Measurements from ENCODE around the gene SIN3B. TPM values are rescaled to one million over a fixed set of nuclear protein-coding genes. Genes with fewer than 3 reads are reported as not detected.
A peak's percentile ranks its signal among the peaks of the same experiment; 100 is the strongest.

SIN3B gene
- total and polyA plus RNA-seq, 2 donors from 2014 or later, result 12.2 to 62.0 TPM

DNA sequence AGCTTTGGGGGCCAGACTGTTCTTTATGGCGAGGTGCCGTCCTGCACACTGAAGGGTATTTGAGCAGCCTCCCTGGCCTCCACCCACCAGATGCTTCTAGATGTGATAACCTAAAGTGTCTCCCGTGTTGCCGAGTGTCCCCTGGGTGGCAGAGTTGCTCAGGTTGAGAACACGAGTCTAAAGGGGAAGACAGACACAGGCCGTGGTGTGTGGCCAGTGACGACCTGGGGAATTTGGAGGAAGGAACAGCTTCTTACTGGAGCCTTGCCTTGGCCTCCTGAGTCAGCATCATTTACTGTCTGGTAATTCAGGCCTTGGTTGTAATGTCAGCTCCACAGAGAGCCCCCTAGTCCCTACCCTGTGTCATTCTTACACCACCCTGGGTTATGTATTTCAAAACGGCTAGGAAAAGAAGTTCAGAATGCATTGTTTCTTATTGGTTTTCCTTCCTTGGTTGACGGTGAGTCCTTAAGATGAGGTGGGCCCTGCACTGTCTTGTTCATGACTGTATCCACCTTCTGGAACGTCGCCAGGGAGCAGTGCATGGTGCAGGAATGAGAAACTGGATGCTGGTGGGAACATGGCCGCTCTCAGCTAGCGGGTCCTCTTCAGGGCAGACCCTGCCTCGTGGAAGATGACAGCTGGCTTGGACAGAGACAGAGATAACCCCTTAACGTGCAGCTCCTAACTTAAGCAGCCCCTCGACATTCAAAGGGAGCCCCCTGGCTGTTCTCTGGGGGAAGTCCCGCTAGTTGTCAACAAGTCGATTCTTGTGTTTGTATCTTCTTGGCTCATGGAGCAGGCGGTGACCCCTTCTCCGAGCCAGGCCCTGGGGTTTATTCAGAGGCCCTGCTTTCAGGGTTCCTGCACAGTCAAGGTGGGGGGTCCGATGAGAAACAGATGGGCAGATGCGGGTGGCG is 7.2 kb downstream of the SIN3B start:
- H3K9me3 ChIP-seq (ENCODE audit: control insufficient read depth in 2 of 3, insufficient read depth in 1 of 3, low read length in 3 of 3), result no peaks in the 10 kb centered on the region
- no peak overlapping the region for H3K27ac ChIP-seq (ENCODE audit: low read depth in 2 of 2, low read length in 2 of 2)
- DNase-seq, result peak in 4 of 5 donors; percentile 35 to 71 (median 51)
- H3K4me3 ChIP-seq (ENCODE audit: low read length in 3 of 3), result no peak overlapping the region
- H3K4me1 ChIP-seq (ENCODE audit: control insufficient read depth in 2 of 3, insufficient read depth in 2 of 3, low read depth in 1 of 3, low read length in 3 of 3), result no peaks in the 10 kb centered on the region
- H3K27me3 ChIP-seq (ENCODE audit: control insufficient read depth, insufficient read depth, low read length), result no peaks in the 10 kb centered on the region
- intact Hi-C loops (cut with DNase I), result no loop called here
- no peak for FAIRE-seq
- no peak overlapping the region for H3K9ac ChIP-seq (ENCODE audit: low read length in 3 of 3)
- peaks cover 12 to 28% (median 20%) of the 10 kb centered on the region in 3 donors for H3K36me3 ChIP-seq (ENCODE audit: control insufficient read depth in 2 of 3, insufficient read depth in 3 of 3, low read length in 3 of 3)
- TF ChIP-seq, protein P1, sequence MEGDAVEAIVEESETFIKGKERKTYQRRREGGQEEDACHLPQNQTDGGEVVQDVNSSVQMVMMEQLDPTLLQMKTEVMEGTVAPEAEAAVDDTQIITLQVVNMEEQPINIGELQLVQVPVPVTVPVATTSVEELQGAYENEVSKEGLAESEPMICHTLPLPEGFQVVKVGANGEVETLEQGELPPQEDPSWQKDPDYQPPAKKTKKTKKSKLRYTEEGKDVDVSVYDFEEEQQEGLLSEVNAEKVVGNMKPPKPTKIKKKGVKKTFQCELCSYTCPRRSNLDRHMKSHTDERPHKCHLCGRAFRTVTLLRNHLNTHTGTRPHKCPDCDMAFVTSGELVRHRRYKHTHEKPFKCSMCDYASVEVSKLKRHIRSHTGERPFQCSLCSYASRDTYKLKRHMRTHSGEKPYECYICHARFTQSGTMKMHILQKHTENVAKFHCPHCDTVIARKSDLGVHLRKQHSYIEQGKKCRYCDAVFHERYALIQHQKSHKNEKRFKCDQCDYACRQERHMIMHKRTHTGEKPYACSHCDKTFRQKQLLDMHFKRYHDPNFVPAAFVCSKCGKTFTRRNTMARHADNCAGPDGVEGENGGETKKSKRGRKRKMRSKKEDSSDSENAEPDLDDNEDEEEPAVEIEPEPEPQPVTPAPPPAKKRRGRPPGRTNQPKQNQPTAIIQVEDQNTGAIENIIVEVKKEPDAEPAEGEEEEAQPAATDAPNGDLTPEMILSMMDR (IDR thresholded peaks at IDR 0.05; ENCODE audit: borderline replicate concordance, extremely low read depth, insufficient read depth), result no peak

DNA sequence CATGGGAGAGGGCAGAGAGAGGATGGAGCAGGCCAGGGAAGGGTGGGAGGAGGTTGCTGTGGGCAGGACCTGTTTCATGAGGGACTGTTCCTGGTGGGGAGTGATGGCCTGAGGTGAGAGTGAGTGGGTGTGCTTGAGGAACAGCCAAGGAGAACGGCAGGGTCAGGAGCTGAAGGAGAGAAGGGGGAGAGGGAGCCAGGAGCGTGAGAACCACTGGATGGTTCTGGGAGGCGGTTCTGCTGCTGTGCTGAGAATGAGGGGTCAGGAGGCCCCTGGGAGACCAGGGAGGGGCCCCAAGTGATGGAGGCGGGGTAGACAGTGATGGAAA is 7.8 kb downstream of the SIN3B start:
- intact Hi-C loops (cut with DNase I), result no loop called here

DNA sequence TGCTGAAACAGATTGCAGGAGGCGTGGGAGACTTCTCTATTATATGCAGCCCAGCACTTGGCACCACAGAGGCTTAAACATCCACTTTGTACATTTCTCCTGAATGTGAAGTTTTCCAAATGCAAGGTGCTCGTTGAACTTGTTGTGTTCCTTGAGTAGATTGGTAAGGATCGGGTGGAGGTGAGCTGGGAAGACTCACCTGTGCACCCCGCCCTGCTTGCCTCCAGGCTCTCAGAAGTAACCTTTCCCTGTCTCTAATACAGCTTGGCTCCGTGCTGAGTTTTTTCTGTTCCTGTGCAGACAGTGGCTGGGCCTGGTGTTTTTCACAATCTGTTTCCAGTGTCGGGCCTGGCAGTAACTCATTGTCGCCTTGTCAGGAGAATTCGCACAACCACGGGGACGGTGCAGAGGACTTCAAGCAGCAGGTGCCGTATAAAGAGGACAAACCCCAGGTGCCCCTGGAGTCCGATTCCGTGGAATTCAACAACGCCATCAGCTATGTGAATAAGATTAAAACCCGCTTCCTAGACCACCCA is 12.3 kb downstream of the SIN3B start:
- H3K4me1 ChIP-seq (ENCODE audit: control insufficient read depth in 2 of 3, insufficient read depth in 2 of 3, low read depth in 1 of 3, low read length in 3 of 3), result no peaks in the 10 kb centered on the region
- no peak overlapping the region for H3K4me3 ChIP-seq (ENCODE audit: low read length in 3 of 3)
- TF ChIP-seq, protein P1 (IDR thresholded peaks at IDR 0.05; ENCODE audit: borderline replicate concordance, extremely low read depth, insufficient read depth), result no peak
- H3K27ac ChIP-seq (ENCODE audit: low read depth in 2 of 2, low read length in 2 of 2), result no peak overlapping the region
- H3K9me3 ChIP-seq (ENCODE audit: control insufficient read depth in 2 of 3, insufficient read depth in 1 of 3, low read length in 3 of 3), result no peaks in the 10 kb centered on the region
- H3K27me3 ChIP-seq (ENCODE audit: control insufficient read depth, insufficient read depth, low read length), result no peaks in the 10 kb centered on the region
- intact Hi-C loops (cut with DNase I), result no loop called here
- peaks cover 6 to 24% (median 21%) of the 10 kb centered on the region in 3 donors for H3K36me3 ChIP-seq (ENCODE audit: control insufficient read depth in 2 of 3, insufficient read depth in 3 of 3, low read length in 3 of 3)
- no peak overlapping the region for H3K9ac ChIP-seq (ENCODE audit: low read length in 3 of 3)
- FAIRE-seq, result no peak
- DNase-seq, result no peak

More for the DNA sequence above, 7.8 kb downstream of the SIN3B start:
- no peak overlapping the region for H3K4me3 ChIP-seq (ENCODE audit: low read length in 3 of 3)
- H3K27ac ChIP-seq (ENCODE audit: low read depth in 2 of 2, low read length in 2 of 2), result no peak overlapping the region
- TF ChIP-seq, protein P1 (IDR thresholded peaks at IDR 0.05; ENCODE audit: borderline replicate concordance, extremely low read depth, insufficient read depth), result no peak
- no peaks in the 10 kb centered on the region for H3K27me3 ChIP-seq (ENCODE audit: control insufficient read depth, insufficient read depth, low read length)
- DNase-seq (peak in 1 of 5 donors; percentile 62), FAIRE-seq (no peak)
- peaks cover 10 to 23% (median 23%) of the 10 kb centered on the region in 3 donors for H3K36me3 ChIP-seq (ENCODE audit: control insufficient read depth in 2 of 3, insufficient read depth in 3 of 3, low read length in 3 of 3)
- no peaks in the 10 kb centered on the region for H3K9me3 ChIP-seq (ENCODE audit: control insufficient read depth in 2 of 3, insufficient read depth in 1 of 3, low read length in 3 of 3)
- no peak overlapping the region for H3K9ac ChIP-seq (ENCODE audit: low read length in 3 of 3)
- no peaks in the 10 kb centered on the region for H3K4me1 ChIP-seq (ENCODE audit: control insufficient read depth in 2 of 3, insufficient read depth in 2 of 3, low read depth in 1 of 3, low read length in 3 of 3)
